EH (cell line): Measurements from ENCODE around the gene LAPTM4A.

Source experiments
- DNase-seq: peaks from one replicate; pipeline ENCODE4 v3.0.0-alpha.2; 2015; ENCODE audit warnings: low read depth

The LAPTM4A gene

DNA sequence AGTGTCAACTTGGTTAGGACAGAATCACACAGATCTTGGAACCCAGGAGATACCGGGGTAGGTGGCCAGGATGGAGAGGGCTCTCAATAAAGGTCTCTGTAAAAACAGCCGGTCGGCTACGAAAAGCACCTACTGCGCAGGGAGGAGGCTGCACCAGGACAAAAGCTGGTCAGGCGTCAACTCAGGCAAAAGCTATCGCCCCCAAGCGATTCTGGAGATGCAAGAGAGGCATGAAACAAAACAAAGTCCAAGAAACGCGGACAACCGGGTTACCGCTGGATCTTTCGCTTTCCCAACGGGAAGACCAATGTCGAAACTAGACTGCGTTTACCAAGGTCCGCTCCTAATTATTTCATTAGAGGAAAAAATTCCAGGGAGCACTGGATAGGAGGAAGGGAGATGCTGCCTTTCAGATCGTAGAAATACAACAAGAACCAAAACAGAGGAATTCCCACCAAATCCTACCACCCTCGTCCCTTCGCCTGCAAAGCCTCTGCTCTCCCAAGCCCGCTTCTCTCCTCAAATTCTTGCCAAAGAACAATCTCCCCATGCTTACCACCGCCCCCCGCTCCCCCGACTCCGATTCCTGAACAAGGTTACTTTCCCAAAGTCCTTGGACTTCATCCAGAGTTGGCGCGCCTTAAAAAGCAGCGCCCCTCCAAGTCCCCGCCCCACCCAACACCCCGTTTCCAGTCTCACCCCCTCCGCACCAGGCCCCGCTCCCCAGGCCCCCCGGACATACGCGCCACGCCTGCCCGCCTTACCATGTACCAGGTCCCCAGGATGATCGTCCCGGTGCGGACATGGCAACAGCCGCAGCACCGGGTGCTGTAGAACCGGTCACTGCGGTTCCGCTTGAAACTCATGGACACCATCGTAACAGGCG, 539 bp downstream of the LAPTM4A start:
- peak; percentile 80 for DNase-seq

DNA sequence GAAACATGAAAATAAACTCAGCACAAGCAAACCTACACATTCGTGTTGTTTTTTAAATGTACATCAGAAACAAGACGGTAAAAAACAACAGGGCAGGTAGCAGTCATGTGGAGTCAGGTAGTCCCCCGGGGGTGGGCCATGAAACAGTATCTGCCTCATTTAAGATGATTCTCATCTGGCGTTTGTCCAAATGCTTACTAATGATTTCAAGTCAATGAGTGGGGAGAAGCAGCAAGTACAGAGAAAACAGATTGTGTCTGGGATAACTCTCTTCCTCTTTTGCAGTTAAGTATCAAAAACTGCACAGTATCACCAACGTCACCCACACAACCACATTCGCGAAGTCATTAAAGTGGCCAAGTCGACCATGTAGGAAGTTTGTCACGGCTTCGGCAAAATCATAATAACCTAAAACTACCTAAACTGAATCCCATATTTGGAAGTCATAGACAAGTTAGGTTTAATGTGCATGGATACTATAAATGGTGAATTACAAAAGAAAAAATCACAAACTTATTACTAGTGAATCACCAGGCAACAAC, 1.3 kb downstream of the LAPTM4A start:
- peak; percentile 64 for DNase-seq

DNA sequence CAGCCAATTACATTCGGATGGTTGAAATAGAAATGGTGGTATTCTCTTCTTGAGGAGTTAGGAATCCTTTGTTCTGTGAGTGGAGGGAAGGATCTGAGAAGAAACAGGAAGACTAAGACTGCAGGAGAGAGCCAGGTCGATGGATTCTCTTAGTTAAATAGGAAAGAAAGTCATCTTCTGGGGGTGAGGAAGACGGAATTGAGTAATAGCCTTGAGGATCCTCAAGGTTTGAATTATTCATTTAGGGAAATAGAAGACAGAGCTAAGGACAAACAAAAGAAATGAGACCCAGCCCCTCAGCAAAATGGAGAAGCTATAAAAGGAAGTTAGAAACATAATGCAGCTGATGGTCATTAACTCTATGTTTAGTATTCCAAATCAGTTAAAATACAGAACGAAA, 1.8 kb downstream of the LAPTM4A start:
- peak; percentile 37 for DNase-seq

DNA sequence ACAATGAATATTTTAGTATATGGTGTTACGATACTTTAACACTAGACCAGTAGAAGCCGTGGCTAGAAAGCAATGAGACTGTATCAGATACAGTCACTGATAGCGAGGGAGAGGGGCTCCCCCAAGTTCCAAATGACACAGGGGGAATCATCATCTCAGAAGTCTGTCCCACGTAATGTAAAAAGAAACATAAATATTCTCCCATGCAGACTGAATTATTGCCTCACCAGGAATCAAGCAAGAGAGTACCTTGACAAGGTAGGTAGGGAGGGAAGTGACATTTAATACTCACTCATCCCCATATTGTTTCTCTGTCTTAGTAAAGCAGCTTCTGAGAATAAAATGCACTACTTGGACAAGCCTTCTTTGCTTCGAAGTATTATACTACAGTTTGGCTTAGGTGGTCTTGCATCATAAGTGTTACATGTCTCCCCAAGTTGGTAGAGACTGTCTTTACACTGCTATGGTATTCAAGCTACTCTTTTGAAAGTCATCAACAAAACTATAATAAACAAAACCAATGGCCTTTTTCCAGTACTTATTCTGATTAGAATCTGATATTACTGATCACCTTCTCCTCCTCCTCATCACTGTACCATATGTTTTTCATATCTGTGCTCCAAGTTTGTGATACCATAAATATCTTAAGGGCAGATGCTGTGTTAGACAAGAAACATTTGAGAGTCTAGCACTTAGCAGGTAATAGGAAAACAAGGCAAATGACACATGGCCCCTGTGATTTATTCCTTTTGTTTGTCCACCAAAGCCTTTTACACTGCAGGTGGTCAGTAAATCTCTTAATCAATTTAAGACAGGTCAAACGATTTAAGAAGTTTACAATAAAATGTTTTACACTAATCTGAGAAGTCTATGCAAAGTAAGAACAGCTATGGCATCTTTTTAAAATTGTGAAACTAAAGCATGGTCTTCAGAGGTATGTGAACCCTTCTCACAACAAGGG, 2.7 kb downstream of the LAPTM4A start:
- no peak for DNase-seq

DNA sequence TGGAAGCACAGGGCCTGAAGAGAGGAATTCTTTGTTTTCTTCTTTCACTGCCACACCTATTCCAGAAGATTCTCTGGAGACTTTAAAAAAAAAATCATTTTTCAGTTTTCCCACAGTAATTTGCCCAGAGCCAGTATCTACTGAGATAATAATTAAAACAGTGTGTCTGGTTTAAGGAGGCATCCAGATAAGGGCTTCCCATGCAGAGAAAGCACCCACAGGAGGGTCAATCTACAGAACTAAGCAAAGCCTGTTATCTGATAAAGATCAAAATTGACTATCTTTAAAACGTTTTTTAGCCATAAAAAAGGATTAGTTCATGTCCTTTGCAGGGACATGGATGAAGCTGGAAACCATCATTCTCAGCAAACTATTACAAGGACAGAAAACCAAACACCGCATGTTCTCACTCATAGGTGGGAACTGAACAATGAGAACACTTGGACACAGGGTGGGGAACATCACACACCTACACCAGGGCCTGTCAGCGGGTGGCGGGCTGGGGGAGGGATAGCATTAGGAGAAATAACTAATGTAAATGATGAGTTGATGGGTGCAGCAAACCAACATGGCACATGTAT, 5.6 kb downstream of the LAPTM4A start:
- DNase-seq: peak; percentile 32

DNA sequence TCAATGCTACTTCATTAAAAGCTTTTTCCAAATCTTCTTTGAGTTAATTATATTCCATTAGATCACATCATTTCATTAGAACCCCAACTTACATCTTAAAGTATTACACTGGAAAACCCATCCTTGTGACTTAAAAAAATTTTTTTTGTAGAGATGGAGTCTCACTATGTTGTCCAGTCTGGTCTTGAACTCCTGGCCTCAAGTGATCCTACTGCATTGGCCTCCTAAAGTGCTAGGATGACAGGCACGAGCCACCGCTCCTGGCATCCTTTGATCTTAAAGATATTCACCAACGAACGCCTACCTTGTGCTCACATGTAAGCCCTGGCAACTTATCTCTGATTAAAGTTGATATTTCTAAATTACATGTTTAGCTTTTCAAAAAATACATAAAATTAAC, 6.7 kb downstream of the LAPTM4A start:
- DNase-seq: no peak

DNA sequence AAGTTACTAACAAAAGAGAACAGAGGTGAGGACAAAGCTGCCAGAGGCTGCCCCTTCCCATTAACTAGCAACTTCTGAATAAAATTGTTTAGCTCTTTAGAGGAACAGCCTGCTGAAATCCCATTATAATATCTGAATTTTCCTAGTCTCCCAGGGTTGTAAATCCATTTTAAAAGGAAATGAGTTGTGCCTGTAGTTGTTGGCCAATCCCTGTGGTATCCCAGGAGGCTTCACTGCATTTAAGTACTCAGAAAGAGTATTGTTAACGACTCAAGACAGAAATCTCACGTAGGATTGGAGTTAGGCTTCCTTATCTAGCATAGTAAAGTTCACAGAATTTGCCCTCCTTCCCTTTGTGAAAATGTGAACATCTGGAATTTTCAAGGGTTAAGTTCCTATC, 8.9 kb downstream of the LAPTM4A start:
- DNase-seq: no peak

DNA sequence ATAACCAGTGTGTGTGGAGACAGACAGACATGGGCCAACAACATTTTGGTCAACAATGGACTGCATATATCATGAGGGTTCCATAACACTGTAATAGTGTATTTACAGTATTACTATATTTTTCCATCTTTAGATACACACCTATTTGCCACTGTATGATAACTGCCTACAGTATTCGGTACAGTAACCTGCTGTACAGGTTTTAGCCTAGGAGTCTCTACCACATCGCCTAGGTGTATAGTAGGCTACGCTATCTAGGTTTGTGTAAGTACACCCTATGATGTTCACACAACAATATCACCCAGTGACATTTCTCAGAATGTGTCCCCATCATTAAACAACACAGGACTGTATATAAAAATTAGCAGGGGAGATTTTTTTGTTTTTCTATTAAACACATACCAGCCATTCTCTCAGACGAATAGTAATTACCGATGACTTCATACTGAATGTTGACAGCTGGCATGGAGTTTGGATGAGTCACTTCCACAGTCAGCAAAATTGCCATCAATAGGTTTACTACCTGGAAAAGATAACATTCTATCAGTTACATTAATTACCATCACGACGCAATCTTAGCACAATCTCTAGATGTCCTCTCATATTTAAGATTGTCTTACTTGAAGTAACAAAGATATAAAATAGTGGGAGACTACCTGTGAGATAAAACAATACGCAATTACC, 10.8 kb downstream of the LAPTM4A start:
- DNase-seq: peak; percentile 54

DNA sequence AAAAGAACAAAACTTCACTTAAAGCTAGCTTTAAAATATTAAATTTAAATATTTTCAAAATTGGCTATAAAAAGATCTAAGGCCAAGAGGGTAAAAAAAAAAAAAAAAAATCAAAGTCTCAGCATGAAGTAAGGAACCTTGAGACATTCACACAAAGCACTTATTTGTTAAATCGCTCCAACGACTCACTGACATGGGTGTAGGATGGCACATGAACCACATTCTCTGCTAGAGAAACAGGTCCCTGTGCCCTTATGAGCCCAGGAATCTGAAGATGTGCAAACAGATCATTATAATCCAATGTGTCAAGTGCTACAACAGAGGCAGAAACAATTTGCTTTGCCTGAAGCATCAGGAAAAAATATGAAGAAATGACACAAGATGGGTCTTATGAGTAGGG, 13.8 kb downstream of the LAPTM4A start:
- no peak for DNase-seq

DNA sequence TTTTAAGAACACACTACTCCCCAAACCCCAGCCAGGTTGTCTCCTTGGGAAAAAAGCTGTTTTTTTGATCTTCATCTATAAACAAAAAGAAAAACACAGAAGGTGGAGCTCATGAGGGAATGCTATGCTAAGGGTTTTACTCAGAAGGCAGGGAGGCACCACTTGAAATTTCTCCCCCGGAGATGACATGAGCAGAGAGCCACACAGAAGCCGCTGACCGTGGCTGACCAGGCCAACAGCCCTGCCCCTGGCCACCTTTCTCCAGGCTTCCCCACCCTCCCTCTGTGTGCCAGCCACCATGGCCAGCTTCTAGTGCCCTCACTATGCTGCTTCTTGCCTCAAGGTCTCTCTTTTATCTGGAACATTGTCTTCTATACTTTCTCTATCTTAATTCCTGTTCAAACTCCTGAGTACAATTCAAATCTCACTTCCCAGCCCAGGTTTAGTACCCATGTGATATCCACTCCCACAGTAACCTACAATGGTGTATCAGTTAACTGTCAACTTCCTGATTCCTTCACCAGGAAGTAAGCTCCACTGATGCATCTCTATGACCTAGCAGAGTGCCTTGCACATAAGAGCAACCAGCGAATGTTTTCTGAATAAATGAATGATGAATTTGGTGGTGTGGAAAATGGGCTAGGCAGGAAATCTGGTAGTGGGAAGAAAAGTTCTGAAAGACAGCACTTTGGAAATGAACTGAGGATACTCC, 15.3 kb downstream of the LAPTM4A start:
- DNase-seq: no peak

DNA sequence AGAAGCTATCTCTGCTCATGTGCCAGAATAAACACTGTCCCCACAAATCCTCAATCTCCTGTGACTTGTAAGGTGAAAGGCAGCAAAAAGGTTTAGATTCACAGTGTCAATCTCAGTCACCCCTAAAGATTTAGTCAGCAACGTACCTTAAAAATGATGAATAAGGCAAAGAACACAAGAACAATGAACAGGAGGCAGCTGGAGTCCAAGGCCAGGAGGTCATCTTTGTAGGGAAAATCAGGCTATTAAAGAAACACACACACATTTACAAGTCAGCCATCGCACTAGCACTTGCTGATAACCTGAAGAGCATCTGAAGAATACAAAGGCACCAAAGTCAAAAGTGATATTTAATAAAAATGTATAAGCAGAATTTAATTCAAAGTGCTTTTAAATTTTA, 16.6 kb downstream of the LAPTM4A start:
- DNase-seq: no peak

DNA sequence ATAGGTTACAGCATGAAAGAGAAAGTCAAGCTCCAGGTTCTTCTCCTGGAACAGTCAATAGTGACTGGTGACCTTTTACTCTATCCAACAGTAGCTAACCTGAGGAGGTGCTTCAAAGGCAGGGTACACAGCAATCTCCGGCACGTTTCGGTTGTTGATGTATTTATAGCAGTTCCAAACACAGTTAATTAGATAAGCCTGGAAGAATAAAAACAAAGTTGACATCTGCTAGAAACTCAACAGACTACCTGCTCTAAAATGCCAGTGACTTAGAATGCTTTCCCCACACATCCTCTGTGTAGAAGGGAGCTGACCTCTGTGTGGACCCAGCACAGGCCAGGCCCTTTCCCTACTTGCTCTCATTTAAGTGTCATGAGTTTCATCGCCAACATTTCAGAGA, 17.2 kb downstream of the LAPTM4A start:
- DNase-seq: no peak

DNA sequence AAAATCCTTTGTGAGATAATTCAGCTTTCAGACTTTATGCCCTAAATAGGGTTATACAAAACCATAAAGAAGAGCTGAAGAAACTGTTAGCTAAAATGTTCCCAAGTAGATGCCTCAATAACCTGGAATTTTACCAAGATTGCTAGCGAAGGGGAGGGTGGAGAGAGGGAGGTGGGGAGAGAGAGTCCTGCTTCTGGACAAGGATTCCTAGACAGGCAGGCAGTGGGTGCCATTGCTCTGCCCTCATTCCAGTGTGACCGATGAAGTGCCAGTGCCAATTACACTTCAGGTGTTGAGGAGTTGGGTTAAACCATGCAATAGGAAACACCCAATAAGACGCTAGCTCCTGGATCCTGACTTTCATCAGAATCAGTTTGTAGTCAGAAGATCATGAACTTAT, 18.1 kb downstream of the LAPTM4A start:
- no peak for DNase-seq

DNA sequence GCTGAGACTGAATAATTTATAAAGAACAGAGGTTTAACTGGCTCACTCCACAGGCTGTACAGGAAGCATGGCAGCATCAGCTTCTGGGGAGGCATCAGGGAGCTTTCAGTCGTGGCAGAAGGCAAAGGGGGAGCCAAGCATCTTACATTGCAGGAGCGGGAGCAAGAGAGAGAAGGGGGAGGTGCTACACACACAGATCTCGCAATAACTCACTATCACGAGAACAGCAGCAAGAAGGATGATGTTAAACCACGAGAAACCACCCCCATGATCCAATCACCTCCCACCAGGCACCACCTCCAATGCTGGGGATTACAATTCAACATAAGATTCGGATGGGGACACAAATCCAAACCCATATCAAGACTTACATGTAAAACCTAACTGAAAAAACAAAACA, 21.2 kb downstream of the LAPTM4A start:
- no peak for DNase-seq

DNA sequence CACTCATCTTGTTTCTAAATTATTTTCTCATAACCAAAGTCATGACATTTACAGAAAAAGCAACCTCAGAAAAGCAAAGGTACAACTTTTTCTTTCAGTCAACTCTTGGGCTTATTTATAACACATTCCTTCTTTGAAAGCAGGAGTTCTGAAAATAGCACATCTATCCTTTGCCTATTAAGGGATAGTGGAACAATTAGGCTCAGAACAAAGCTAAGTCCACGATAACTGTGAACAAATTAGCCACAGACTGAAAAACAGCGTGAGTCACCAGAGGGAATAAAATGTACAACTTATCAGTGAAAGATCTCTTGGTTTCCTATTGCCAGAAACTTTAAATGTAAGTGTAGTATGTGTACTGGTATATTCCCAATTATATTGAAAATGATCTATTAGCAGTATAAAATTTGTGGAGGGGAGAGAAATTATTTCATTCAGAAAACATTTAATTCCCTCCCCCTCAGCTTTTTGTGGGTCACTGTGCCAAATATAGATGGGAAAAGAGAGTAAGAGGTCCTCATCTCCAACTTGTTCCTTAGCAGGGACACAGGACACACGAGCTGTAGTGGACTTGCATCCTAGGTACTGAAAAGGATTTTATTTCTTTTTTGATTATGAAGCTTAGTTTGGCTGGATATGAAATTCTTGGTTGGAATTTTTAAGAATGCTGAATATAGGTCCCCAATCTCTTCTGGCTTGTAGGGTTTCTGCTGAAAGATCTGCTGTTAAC, 23.6 kb downstream of the LAPTM4A start:
- DNase-seq: peak; percentile 72

DNA sequence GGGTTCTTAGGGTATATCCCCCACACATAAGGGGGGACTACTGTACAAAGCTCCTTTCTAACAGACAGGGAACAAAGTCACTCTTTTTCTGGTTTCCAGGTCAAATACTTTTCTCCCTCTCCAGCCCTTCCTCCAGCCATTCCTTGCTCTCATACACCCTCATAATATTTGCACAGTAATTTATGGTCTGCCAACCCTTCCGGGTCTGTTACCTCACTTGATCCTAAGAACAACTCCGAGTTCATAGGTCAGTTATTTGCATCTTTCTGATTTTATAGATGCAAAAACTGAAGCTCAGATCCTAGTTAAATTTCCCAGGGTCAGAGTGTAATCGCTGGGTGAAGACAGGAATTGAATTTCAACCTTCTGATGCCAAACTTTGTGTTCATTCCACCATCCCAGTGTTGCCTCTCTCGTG, 24.2 kb downstream of the LAPTM4A start:
- DNase-seq: no peak

DNA sequence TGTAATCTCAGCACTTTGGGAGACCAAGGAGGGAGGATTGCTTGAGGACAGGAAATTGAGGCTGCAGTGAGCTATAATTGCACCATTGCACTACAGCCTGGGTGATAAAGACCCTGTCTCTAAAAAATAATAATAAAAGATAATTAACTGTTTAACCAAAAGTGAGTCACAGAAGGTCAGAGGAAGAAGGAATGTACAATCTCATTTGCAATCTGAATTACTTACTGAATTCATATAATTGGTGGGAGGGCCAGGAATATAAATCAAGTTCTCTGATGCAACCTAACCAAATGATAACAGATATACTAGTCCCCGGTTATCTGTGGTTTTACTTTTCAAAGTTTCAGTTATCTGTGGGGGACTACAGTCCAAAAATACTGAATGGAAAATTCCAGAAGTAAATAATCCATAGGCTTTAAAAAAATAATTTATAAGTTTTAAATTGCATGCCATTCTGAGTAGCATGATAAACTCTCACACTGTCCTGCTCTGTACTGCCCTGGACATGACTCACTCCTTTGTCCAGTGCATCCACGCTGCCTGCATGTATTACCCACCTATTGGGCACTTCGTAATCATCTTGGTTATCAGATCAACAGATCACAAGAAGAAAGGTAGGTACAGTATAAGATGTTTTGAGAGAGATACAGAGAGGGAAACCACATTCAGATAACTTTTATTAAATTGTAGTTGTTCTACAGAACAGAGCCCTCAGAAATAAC, 26.2 kb downstream of the LAPTM4A start:
- peak; percentile 81 for DNase-seq

DNA sequence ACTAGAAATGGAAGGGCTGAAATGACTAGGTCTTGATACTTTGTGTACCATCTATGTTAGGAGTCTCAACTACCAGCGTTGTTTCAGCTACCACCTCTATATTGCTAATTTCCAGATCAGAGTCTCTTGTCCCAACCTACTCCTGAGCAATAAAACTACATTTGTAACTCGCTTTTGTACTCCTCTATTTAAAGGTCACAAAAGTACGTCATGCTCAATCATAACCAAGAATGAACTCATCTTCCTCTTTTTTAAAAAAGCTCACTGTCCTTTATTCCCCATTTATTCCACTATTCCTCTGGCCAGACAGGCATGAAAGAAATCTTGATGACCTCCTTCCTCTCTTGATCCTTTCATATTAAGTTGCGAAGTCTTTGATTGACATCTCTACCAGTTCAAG, 27.7 kb downstream of the LAPTM4A start:
- DNase-seq: no peak

DNA sequence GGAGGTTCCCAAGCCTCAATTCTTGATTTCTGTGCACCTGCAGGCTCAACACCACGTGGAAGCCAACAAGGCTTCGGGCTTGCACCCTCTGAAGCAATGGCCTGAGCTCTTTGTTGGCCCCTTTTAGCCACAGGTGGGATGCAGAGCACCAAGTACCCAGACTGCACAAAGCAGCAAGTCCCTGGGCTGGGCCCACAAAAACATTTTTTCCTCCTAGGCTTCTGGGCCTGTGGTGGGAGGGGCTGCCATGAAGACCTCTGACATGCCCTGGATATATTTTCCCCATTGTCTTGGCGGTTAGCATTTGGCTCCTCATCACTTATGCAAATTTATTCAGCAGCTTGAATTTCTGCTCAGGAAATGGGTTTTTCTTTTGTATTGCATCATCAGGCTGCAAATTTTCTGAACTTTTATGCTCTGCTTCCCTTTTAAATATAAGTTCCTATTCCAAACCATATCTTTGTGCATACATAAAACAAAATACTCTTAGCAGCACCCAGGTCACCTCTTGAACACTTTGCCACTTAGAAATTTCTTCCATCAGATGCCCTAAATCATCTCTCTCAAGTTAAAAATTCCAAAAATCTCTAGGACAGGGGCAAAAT, 29.9 kb downstream of the LAPTM4A start:
- no peak for DNase-seq
